Peyer's patch (tissue), 4 donors: ENCODE measurements around the gene ARHGAP15. TPM values are rescaled to one million over a fixed set of nuclear protein-coding genes. Genes with fewer than 3 reads are reported as not detected.

ENCODE experiments used
- DNase-seq, 3 donors: peaks; one replicate each; pipeline ENCODE4 v3.0.0-alpha.2; 2017 to 2019
- H3K27ac ChIP-seq, 4 donors: fragments of 200-600 bp; sonication (generic); one replicate each; pipeline ENCODE4 v1.5.1; 2016 to 2019
- H3K27me3 ChIP-seq, 2 donors: fragments of 200-600 bp; sonication (generic); one replicate each; pipeline ENCODE4 v1.5.1; 2019
- H3K36me3 ChIP-seq, 3 donors: fragments of 200-600 bp; sonication (generic); one replicate each; pipeline ENCODE4 v1.5.1; 2016 to 2019
- H3K4me1 ChIP-seq, 4 donors: fragments of 200-600 bp; sonication (generic); one replicate each; pipeline ENCODE4 v1.5.1; 2016 to 2019
- H3K4me3 ChIP-seq, 4 donors: fragments of 200-600 bp; sonication (generic); 1 replicate in 3 of 4; 2 replicates in 1 of 4; pipeline ENCODE4 v1.5.1; 2016 to 2019; ENCODE audit warnings: mild to moderate bottlenecking in 1 of 4
- H3K9me3 ChIP-seq, 4 donors: fragments of 200-600 bp; sonication (generic); one replicate each; pipeline ENCODE4 v1.5.1; 2016 to 2019; ENCODE audit warnings: mild to moderate bottlenecking in 1 of 4
- CTCF ChIP-seq, 6 experiments: fragments of 450-650 bp in 4 of 6; fragments of 200-600 bp in 2 of 6; sonication (generic) in 1 of 6; IDR thresholded peaks; one replicate each; pipeline ENCODE4 v1.5.1; 2017 to 2019; ENCODE audit warnings: antibody characterized with exemption in 6 of 6, mild to moderate bottlenecking in 3 of 6, moderate library complexity in 1 of 6
- POLR2A ChIP-seq, 2 donors: fragments of 450-650 bp; IDR thresholded peaks; one replicate each; pipeline ENCODE4 v1.5.1; 2017; ENCODE audit warnings: antibody characterized with exemption in 2 of 2, mild to moderate bottlenecking in 2 of 2, moderate library complexity in 2 of 2
- total RNA-seq, 4 donors: library from RNA; depleted of rRNA; stranded (reverse); fragments of >200 nt; gene quantifications; one replicate each; pipeline ENCODE4 v1.1.0, GENCODE V29; 2016

The ARHGAP15 gene
- total RNA-seq, 4 donors from 2014 or later: 6.7 to 203 (median 12.5) TPM

GRCh38 chr2:143144813-143145455 is 15.7 kb downstream of the ARHGAP15 start:
- no peak for DNase-seq
- Histone ChIP-seq H3K4me1 (peaks cover 0 to 19% (median 3%) of the 10 kb centered on the region in 4 donors), H3K36me3 (no peaks in the 10 kb centered on the region), H3K4me3 (no peak overlapping the region), H3K27ac (no peak overlapping the region), H3K9me3 (no peaks in the 10 kb centered on the region), H3K27me3 (no peaks in the 10 kb centered on the region)
- TF ChIP-seq POLR2A (IDR thresholded peaks at IDR 0.05) (no peak), CTCF (IDR thresholded peaks at IDR 0.05) (no peak)

- Histone ChIP-seq H3K4me3 (no peak overlapping the region), H3K27me3 (no peaks in the 10 kb centered on the region), H3K27ac (no peak overlapping the region), H3K9me3 (no peaks in the 10 kb centered on the region), H3K36me3 (no peaks in the 10 kb centered on the region), H3K4me1 (peaks cover 0 to 15% (median 0%) of the 10 kb centered on the region in 4 donors)
- TF ChIP-seq POLR2A (IDR thresholded peaks at IDR 0.05) (no peak), CTCF (IDR thresholded peaks at IDR 0.05) (no peak)
- DNase-seq: no peak
These were observed 17.1 kb downstream of the ARHGAP15 start for GRCh38 chr2:143146366-143146765.

- TF ChIP-seq POLR2A (IDR thresholded peaks at IDR 0.05): no peak
- no peak for TF ChIP-seq CTCF (IDR thresholded peaks at IDR 0.05)
- Histone ChIP-seq H3K9me3 (no peaks in the 10 kb centered on the region), H3K4me3 (no peak overlapping the region), H3K4me1 (peaks cover 0 to 19% (median 0%) of the 10 kb centered on the region in 4 donors), H3K36me3 (no peaks in the 10 kb centered on the region), H3K27me3 (no peaks in the 10 kb centered on the region), H3K27ac (no peak overlapping the region)
- DNase-seq: no peak
These were observed 17.8 kb downstream of the ARHGAP15 start for GRCh38 chr2:143146815-143147530.

GRCh38 chr2:143148011-143148410 is 18.8 kb downstream of the ARHGAP15 start:
- no peaks in the 10 kb centered on the region for H3K9me3 ChIP-seq
- no peaks in the 10 kb centered on the region for H3K27me3 ChIP-seq
- no peak for TF ChIP-seq POLR2A (IDR thresholded peaks at IDR 0.05)
- no peak for TF ChIP-seq CTCF (IDR thresholded peaks at IDR 0.05)
- H3K36me3 ChIP-seq: no peaks in the 10 kb centered on the region
- H3K4me3 ChIP-seq: no peak overlapping the region
- no peak for DNase-seq
- peak overlapping the region in 1 of 4 donors; percentile 47 for H3K27ac ChIP-seq
- peaks cover 0 to 25% (median 0%) of the 10 kb centered on the region in 4 donors for H3K4me1 ChIP-seq

- Histone ChIP-seq H3K36me3 (no peaks in the 10 kb centered on the region), H3K4me3 (no peak overlapping the region), H3K27me3 (no peaks in the 10 kb centered on the region), H3K9me3 (no peaks in the 10 kb centered on the region), H3K27ac (peak overlapping the region in 1 of 4 donors; percentile 47), H3K4me1 (peaks cover 0 to 29% (median 0%) of the 10 kb centered on the region in 4 donors)
- DNase-seq: no peak
- TF ChIP-seq CTCF (IDR thresholded peaks at IDR 0.05) (no peak), POLR2A (IDR thresholded peaks at IDR 0.05) (no peak)
These were observed 19.5 kb downstream of the ARHGAP15 start for GRCh38 chr2:143148757-143149156.
